ENCODE results near the gene CA4. TPM values are rescaled to one million over a fixed set of nuclear protein-coding genes. Genes with fewer than 3 reads are reported as not detected.

The CA4 gene
- polyA plus RNA-seq, 3 donors from 2014 or later = not detected

GRCh38 chr17:60138769-60139437, 10.9 kb upstream of the CA4 start:
- H3K27me3 Mint-ChIP-seq (ENCODE audit: low read depth in 3 of 3) = peaks cover 9 to 34% (median 26%) of the 10 kb centered on the region in 3 donors
- no peak overlapping the region for H3K27ac Mint-ChIP-seq
- H3K4me1 Mint-ChIP-seq = peaks cover 29 to 32% of the 10 kb centered on the region in 2 donors
- H3K9me3 Mint-ChIP-seq = no peaks in the 10 kb centered on the region
- peaks cover 0 to 3% (median 3%) of the 10 kb centered on the region in 3 donors for H3K36me3 Mint-ChIP-seq
- H3K4me3 Mint-ChIP-seq = no peak overlapping the region
- no peak for DNase-seq

DNA sequence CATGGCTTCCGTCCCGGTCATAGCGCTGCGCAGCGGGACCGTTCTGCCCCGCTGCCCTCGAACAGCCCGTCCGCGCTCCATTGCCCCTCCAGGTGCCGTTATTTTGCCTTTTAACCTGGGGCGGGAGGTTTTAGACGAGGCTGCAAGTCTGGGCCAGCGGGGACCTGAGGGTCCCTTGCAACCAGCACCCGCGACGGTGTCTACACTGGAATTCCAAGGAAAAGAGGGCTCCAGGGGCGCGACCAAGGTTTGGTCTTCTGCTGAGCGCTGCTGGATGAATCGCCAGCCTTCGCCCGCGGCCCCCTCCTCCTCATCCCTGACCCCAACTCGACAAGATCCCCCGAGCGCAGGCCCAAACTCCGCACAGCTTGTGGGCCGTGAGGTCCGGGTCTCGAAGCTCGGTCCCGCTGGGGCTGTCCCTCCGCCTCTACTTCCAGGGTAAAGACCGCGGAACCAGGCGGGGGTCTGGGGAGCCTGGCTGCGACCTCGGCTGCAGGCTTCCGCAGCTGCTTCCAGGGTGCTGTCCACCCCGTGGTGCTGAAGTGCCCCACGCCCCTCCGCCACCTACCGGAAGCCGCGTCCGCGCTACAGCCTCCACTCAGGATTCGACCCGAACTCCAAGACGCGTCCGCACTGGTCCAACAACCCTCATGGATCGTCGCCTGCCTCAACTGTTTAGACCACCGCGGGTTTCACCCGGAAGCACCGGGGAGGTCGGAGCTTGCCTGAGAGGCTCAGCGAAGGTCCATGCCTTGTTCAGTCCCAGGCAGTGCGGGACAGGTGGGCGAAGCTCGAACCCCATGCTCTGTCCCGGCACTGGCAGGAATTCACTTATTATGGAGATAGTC, 10.1 kb upstream of the CA4 start:
- Mint-ChIP-seq H3K27ac (no peak overlapping the region), H3K9me3 (peaks cover 0 to 2% (median 0%) of the 10 kb centered on the region in 6 donors), H3K36me3 (peaks cover 0 to 3% (median 3%) of the 10 kb centered on the region in 3 donors), H3K4me1 (peaks cover 21 to 27% of the 10 kb centered on the region in 2 donors), H3K4me3 (no peak overlapping the region), H3K27me3 (ENCODE audit: low read depth in 3 of 3) (peaks cover 11 to 35% (median 19%) of the 10 kb centered on the region in 3 donors)
- DNase-seq = peak; percentile 53 to 57 (median 54)

GRCh38 chr17:60141111-60142018, 8.4 kb upstream of the CA4 start:
- Mint-ChIP-seq H3K36me3 (peaks cover 0 to 3% (median 3%) of the 10 kb centered on the region in 3 donors), H3K27me3 (ENCODE audit: low read depth in 3 of 3) (peaks cover 14 to 37% (median 20%) of the 10 kb centered on the region in 3 donors), H3K4me3 (peak overlapping the region in 1 of 5 donors; percentile 48), H3K9me3 (peaks cover 0 to 2% (median 0%) of the 10 kb centered on the region in 6 donors), H3K4me1 (peaks cover 6 to 11% of the 10 kb centered on the region in 2 donors), H3K27ac (no peak overlapping the region)
- DNase-seq = no peak

DNA sequence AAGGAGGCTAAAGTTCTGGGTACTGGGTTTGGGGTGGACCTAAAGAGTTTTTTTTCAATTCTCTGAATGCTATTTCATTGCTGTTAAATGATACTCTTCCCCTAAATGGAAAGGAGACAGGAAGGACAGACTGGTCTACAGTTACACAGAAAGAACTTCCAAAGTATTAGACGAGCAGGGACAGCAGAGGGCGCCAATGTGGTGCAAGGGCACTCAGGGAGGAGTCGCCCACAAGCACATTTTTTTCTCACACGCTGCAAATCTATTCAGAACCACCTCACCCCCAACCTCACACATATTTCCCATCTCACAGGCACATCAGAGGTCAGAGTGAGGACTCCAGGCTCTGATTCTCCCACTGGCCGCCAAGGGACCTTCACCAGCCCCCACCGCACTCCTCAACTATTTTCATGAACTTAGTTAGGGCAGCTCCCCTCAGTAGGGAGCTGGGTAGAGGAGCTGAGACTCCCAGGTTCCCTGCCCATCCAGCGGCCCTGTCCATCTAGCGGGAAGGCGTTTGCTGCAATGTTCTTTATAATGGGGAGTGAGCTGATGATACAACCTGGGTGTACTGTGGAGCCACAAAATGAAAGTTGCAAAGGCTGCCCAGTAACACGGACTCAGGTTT, 6.8 kb upstream of the CA4 start:
- peaks cover 0 to 2% (median 0%) of the 10 kb centered on the region in 6 donors for H3K9me3 Mint-ChIP-seq
- no peak overlapping the region for H3K4me3 Mint-ChIP-seq
- DNase-seq = peak; percentile 39 to 59 (median 45)
- no peak overlapping the region for H3K27ac Mint-ChIP-seq
- no peaks in the 10 kb centered on the region for H3K36me3 Mint-ChIP-seq
- peaks cover 24 to 33% (median 29%) of the 10 kb centered on the region in 3 donors for H3K27me3 Mint-ChIP-seq (ENCODE audit: low read depth in 3 of 3)
- H3K4me1 Mint-ChIP-seq = peaks cover 6 to 11% of the 10 kb centered on the region in 2 donors

DNA sequence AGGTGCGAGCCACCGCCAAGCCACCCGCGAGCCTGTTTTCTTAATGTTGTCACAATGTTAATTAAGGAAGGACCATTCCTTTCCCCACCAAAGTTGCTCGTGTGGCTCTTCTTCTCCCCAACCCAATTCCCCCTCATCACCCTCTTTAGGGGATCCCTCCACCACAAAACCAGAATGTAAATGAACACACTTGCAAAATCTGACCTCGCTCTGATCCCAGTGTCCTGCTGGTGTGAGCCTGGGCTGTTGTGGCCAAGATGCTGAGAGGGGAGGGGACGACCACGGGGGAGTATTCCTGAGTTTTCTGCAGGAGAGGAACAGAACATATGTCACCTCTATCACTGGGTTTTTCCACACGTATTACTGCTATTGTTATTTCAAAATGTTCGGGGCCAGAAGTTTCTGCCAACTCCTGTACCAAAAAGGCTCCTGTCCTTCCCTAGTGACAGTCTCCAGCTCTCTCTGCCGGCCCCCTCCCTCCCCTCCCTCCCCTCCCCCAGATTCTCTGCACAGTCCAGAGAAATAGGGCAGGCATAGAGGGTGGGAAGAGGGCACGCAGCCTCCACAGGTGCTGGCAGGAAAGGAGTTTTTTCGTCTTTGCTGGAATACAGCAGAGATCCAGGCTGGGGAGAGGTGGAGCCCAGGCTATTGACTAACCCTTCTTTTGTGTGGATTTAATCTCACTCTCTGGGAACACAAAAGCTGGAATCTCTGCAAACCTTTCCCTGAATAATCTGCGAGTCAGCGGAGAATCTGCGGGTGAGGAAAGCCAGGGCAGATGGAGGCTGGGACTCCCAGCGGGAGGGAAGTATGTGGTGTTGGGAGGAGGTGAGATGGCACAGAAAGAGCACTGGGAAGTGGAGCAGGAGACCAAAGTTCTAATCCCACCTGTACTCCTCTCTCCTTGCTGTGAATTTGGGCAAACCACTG, 4.5 kb upstream of the CA4 start:
- peaks cover 23 to 30% (median 28%) of the 10 kb centered on the region in 3 donors for H3K27me3 Mint-ChIP-seq (ENCODE audit: low read depth in 3 of 3)
- DNase-seq = no peak
- no peaks in the 10 kb centered on the region for H3K36me3 Mint-ChIP-seq
- H3K27ac Mint-ChIP-seq = no peak overlapping the region
- H3K4me1 Mint-ChIP-seq = peaks cover 6 to 8% of the 10 kb centered on the region in 2 donors
- no peak overlapping the region for H3K4me3 Mint-ChIP-seq
- peaks cover 0 to 2% (median 0%) of the 10 kb centered on the region in 6 donors for H3K9me3 Mint-ChIP-seq

DNA sequence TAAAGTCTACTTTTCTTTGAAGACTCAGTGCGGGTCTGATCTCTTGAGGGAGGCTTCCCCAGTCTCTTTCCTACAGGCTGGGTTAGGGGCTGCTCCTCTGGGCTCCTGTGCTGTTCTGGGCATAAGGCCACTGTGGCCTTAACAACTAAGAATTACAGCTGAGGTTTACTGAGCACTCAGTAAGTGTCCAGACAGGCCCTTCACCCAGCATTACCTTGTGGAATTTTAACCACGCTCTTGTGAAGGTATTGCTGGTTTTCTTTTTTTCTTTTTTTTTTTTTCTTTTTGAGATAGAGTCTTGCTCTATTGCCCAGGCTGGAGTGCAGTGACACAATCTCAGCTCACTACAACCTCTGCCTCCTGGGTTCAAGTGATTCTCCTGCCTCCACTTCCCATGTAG, 3.6 kb upstream of the CA4 start:
- peaks cover 13% of the 10 kb centered on the region in 2 donors for H3K4me1 Mint-ChIP-seq
- no peaks in the 10 kb centered on the region for H3K36me3 Mint-ChIP-seq
- DNase-seq = no peak
- H3K27ac Mint-ChIP-seq = no peak overlapping the region
- H3K4me3 Mint-ChIP-seq = peak overlapping the region in 1 of 5 donors; percentile 10
- peaks cover 0 to 2% (median 0%) of the 10 kb centered on the region in 6 donors for H3K9me3 Mint-ChIP-seq
- peaks cover 25 to 34% (median 32%) of the 10 kb centered on the region in 3 donors for H3K27me3 Mint-ChIP-seq (ENCODE audit: low read depth in 3 of 3)

GRCh38 chr17:60147553-60148223, 2.1 kb upstream of the CA4 start:
- no peak overlapping the region for H3K4me3 Mint-ChIP-seq
- peaks cover 0 to 2% (median 0%) of the 10 kb centered on the region in 6 donors for H3K9me3 Mint-ChIP-seq

GRCh38 chr17:60148373-60148772, 1.4 kb upstream of the CA4 start:
- no peak overlapping the region for H3K4me3 Mint-ChIP-seq

More at GRCh38 chr17:60147553-60148223, 2.1 kb upstream of the CA4 start:
- Mint-ChIP-seq H3K27ac (no peak overlapping the region), H3K4me1 (peaks cover 12 to 16% of the 10 kb centered on the region in 2 donors), H3K27me3 (ENCODE audit: low read depth in 3 of 3) (peaks cover 20 to 33% (median 32%) of the 10 kb centered on the region in 3 donors), H3K36me3 (no peaks in the 10 kb centered on the region)
- no peak for DNase-seq

GRCh38 chr17:60151355-60151754, 1.6 kb downstream of the CA4 start:
- H3K4me1 Mint-ChIP-seq = peaks cover 7 to 8% of the 10 kb centered on the region in 2 donors
- H3K4me3 Mint-ChIP-seq = no peak overlapping the region
- H3K9me3 Mint-ChIP-seq = peaks cover 0 to 3% (median 0%) of the 10 kb centered on the region in 6 donors
- DNase-seq = no peak
- H3K27me3 Mint-ChIP-seq (ENCODE audit: low read depth in 3 of 3) = peaks cover 16 to 32% (median 25%) of the 10 kb centered on the region in 3 donors
- H3K36me3 Mint-ChIP-seq = no peaks in the 10 kb centered on the region
- H3K27ac Mint-ChIP-seq = no peak overlapping the region

More at GRCh38 chr17:60148373-60148772, 1.4 kb upstream of the CA4 start:
- no peak overlapping the region for H3K27ac Mint-ChIP-seq
- no peak for DNase-seq
- no peaks in the 10 kb centered on the region for H3K36me3 Mint-ChIP-seq
- H3K4me1 Mint-ChIP-seq = peaks cover 7 to 10% of the 10 kb centered on the region in 2 donors
- peaks cover 18 to 36% (median 33%) of the 10 kb centered on the region in 3 donors for H3K27me3 Mint-ChIP-seq (ENCODE audit: low read depth in 3 of 3)
- peaks cover 0 to 2% (median 0%) of the 10 kb centered on the region in 6 donors for H3K9me3 Mint-ChIP-seq

DNA sequence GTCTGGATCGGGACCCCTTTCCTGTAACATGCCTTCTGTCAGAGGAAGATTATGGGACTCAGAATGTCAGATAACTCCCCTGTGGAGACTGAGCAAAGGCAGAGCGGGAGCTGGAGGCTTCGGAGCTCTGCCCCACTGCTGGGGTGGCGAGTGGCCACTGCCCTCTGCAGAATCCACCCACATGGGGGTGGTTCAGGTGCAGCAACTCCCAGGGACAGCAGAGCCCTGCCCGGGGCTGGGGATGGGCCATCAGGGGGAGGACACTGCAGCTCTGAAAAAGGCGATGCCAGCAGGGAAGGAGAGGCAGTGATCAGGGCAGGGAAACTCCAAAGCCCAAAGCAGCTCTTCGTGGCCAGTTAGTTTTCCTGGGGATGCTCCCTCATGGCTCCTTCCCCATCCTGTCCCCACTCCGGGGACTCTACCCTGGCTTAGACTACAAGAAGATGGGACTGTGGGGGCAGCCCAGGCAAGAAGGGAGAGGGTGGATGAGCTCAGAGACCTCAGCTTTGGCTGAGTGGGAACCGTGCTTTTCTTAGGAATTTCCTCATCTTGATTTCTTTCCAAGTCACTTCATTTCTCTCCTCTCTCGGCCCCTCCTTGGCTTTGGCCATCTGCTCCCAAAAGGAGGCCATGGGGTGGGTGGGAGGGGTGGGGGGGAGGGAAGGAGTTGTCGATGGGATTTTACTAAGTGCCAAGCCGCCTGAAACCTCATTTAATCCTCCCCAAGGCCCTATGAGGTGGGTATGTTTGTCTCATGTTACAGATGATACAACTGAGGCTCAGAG, 4.0 kb downstream of the CA4 start:
- Mint-ChIP-seq H3K4me1 (peaks cover 7 to 8% of the 10 kb centered on the region in 2 donors), H3K36me3 (no peaks in the 10 kb centered on the region), H3K27ac (no peak overlapping the region), H3K27me3 (ENCODE audit: low read depth in 3 of 3) (peaks cover 12 to 24% (median 14%) of the 10 kb centered on the region in 3 donors), H3K4me3 (no peak overlapping the region), H3K9me3 (peaks cover 0 to 3% (median 0%) of the 10 kb centered on the region in 6 donors)
- no peak for DNase-seq

All from immature natural killer cell (primary cell).